Chondrocyte (in vitro differentiated cells): Measurements from ENCODE around the gene AGAP2. TPM values are rescaled to one million over a fixed set of nuclear protein-coding genes. Genes with fewer than 3 reads are reported as not detected.

Experiments used
- DNase-seq: peaks from one replicate; pipeline ENCODE4 v3.0.0; 2021; ENCODE audit warnings: mixed read lengths, low spot score
- H3K27ac Mint-ChIP-seq: one replicate; pipeline ENCODE4 v1.8.0; 2021; ENCODE audit warnings: mild to moderate bottlenecking, moderate library complexity, mixed read lengths; ENCODE audit not compliant: unreplicated experiment
- H3K27me3 Mint-ChIP-seq: 2 replicates; pipeline ENCODE4 v1.8.0; 2021; ENCODE audit warnings: low read depth, mixed read lengths
- H3K36me3 Mint-ChIP-seq: 2 replicates; pipeline ENCODE4 v1.8.0; 2021; ENCODE audit warnings: low read depth, mixed read lengths
- H3K4me1 Mint-ChIP-seq: 2 replicates; pipeline ENCODE4 v1.8.0; 2021; ENCODE audit warnings: low read depth, mild to moderate bottlenecking, mixed read lengths
- H3K4me3 Mint-ChIP-seq: one replicate; pipeline ENCODE4 v1.8.0; 2021; ENCODE audit warnings: mild to moderate bottlenecking, moderate library complexity, mixed read lengths; ENCODE audit not compliant: unreplicated experiment
- H3K9me3 Mint-ChIP-seq: 2 replicates; pipeline ENCODE4 v1.8.0; 2021; ENCODE audit warnings: low read depth, mixed read lengths
- CTCF ChIP-seq: fragments of 200-600 bp; sonication (generic); IDR thresholded peaks from 2 replicates; pipeline ENCODE4 v1.5.0; 2021; ENCODE audit warnings: antibody characterized with exemption, mild to moderate bottlenecking, moderate library complexity
- total RNA-seq: library from RNA; stranded (reverse); gene quantifications from 3 replicates; pipeline ENCODE4 v1.2.1, GENCODE V29; 2021

The AGAP2 gene
- total RNA-seq, 1 donor from 2014 or later: 1.9 TPM

- Mint-ChIP-seq H3K36me3 (peaks cover 32% of the 10 kb centered on the region), H3K27me3 (peaks cover 3% of the 10 kb centered on the region), H3K4me3 (no peak overlapping the region), H3K9me3 (no peaks in the 10 kb centered on the region), H3K27ac (no peak overlapping the region), H3K4me1 (peaks cover 3% of the 10 kb centered on the region)
- DNase-seq: no peak
- TF ChIP-seq CTCF: no peak
Measured at GRCh38 chr12:57719777-57720605, 18.6 kb downstream of the AGAP2 start.

- Mint-ChIP-seq H3K27me3 (no peaks in the 10 kb centered on the region), H3K27ac (no peak overlapping the region), H3K4me3 (no peak overlapping the region), H3K4me1 (peaks cover 3% of the 10 kb centered on the region), H3K9me3 (no peaks in the 10 kb centered on the region), H3K36me3 (peaks cover 32% of the 10 kb centered on the region)
- DNase-seq: no peak
- no peak for TF ChIP-seq CTCF
Measured at GRCh38 chr12:57718641-57719528, 19.7 kb downstream of the AGAP2 start.

GRCh38 chr12:57717846-57718640, 20.5 kb downstream of the AGAP2 start:
- Mint-ChIP-seq H3K4me3 (no peak overlapping the region), H3K36me3 (peaks cover 32% of the 10 kb centered on the region), H3K27me3 (no peaks in the 10 kb centered on the region), H3K4me1 (peaks cover under 1% of the 10 kb centered on the region), H3K27ac (no peak overlapping the region), H3K9me3 (no peaks in the 10 kb centered on the region)
- no peak for TF ChIP-seq CTCF
- DNase-seq: no peak

- TF ChIP-seq CTCF: no peak
- no peak overlapping the region for H3K27ac Mint-ChIP-seq
- H3K27me3 Mint-ChIP-seq: no peaks in the 10 kb centered on the region
- no peaks in the 10 kb centered on the region for H3K4me1 Mint-ChIP-seq
- H3K9me3 Mint-ChIP-seq: peaks cover under 1% of the 10 kb centered on the region
- H3K36me3 Mint-ChIP-seq: peaks cover 35% of the 10 kb centered on the region
- no peak for DNase-seq
- H3K4me3 Mint-ChIP-seq: no peak overlapping the region
Measured at GRCh38 chr12:57717131-57717530, 21.4 kb downstream of the AGAP2 start.

- Mint-ChIP-seq H3K36me3 (peaks cover 36% of the 10 kb centered on the region), H3K27ac (no peak overlapping the region), H3K9me3 (peaks cover 4% of the 10 kb centered on the region), H3K4me1 (no peaks in the 10 kb centered on the region), H3K27me3 (no peaks in the 10 kb centered on the region), H3K4me3 (no peak overlapping the region)
- TF ChIP-seq CTCF: no peak
- DNase-seq: no peak
Measured at GRCh38 chr12:57716305-57716704, 22.2 kb downstream of the AGAP2 start.
